ENCODE results near the gene SNAP25.

Gene SNAP25

GRCh38 chr20:10330071-10330470 lies 111.4 kb downstream of the SNAP25 start:
- Histone ChIP-seq H3K27ac (ENCODE audit: low read depth, low read length) (no peak overlapping the region), H3K9me3 (ENCODE audit: control insufficient read depth, insufficient read depth, low read length) (no peaks in the 10 kb centered on the region), H4K20me1 (ENCODE audit: control insufficient read depth, insufficient read depth, low read depth, low read length) (no peaks in the 10 kb centered on the region), H3F3A (ENCODE audit: control insufficient read depth, insufficient read depth) (no peaks in the 10 kb centered on the region), H3K79me2 (ENCODE audit: control insufficient read depth, low read length) (no peaks in the 10 kb centered on the region), H3K4me2 (ENCODE audit: low read length) (no peak overlapping the region), H3K9me2 (replicated peaks; ENCODE audit: control insufficient read depth, low read length) (no peaks in the 10 kb centered on the region), H3K4me1 (ENCODE audit: control insufficient read depth, low read length) (no peaks in the 10 kb centered on the region), H3K27me3 (ENCODE audit: control insufficient read depth, low read length) (no peaks in the 10 kb centered on the region), H3K36me3 (ENCODE audit: control insufficient read depth, low read length) (no peaks in the 10 kb centered on the region), H3K4me3 (ENCODE audit: low read length) (no peak overlapping the region)
- TF ChIP-seq CTCF (IDR thresholded peaks at IDR 0.05; ENCODE audit: low read depth, low read length, poor library complexity, severe bottlenecking) = no peak
- no peak for TF ChIP-seq EZH2phosphoT487 (IDR thresholded peaks at IDR 0.05; ENCODE audit: borderline replicate concordance, low read length)

GRCh38 chr20:10332656-10333415 lies 114.2 kb downstream of the SNAP25 start:
- TF ChIP-seq EZH2phosphoT487 (IDR thresholded peaks at IDR 0.05; ENCODE audit: borderline replicate concordance, low read length) = no peak
- TF ChIP-seq CTCF (IDR thresholded peaks at IDR 0.05; ENCODE audit: low read depth, low read length, poor library complexity, severe bottlenecking) = no peak
- Histone ChIP-seq H3K79me2 (ENCODE audit: control insufficient read depth, low read length) (no peaks in the 10 kb centered on the region), H3K9me2 (replicated peaks; ENCODE audit: control insufficient read depth, low read length) (no peaks in the 10 kb centered on the region)

GRCh38 chr20:10336959-10337729 lies 118.5 kb downstream of the SNAP25 start:
- Histone ChIP-seq H3F3A (ENCODE audit: control insufficient read depth, insufficient read depth) (no peaks in the 10 kb centered on the region), H3K4me2 (ENCODE audit: low read length) (no peak overlapping the region), H3K9me2 (replicated peaks; ENCODE audit: control insufficient read depth, low read length) (no peaks in the 10 kb centered on the region), H3K9me3 (ENCODE audit: control insufficient read depth, insufficient read depth, low read length) (no peaks in the 10 kb centered on the region), H3K36me3 (ENCODE audit: control insufficient read depth, low read length) (no peaks in the 10 kb centered on the region), H3K27ac (ENCODE audit: low read depth, low read length) (no peak overlapping the region), H3K4me1 (ENCODE audit: control insufficient read depth, low read length) (no peaks in the 10 kb centered on the region), H3K4me3 (ENCODE audit: low read length) (no peak overlapping the region), H4K20me1 (ENCODE audit: control insufficient read depth, insufficient read depth, low read depth, low read length) (no peaks in the 10 kb centered on the region), H3K79me2 (ENCODE audit: control insufficient read depth, low read length) (no peaks in the 10 kb centered on the region), H3K27me3 (ENCODE audit: control insufficient read depth, low read length) (no peaks in the 10 kb centered on the region)
- TF ChIP-seq CTCF (IDR thresholded peaks at IDR 0.05; ENCODE audit: low read depth, low read length, poor library complexity, severe bottlenecking) = no peak
- TF ChIP-seq EZH2phosphoT487 (IDR thresholded peaks at IDR 0.05; ENCODE audit: borderline replicate concordance, low read length) = no peak

More at GRCh38 chr20:10332656-10333415, 114.2 kb downstream of the SNAP25 start:
- H3F3A ChIP-seq (ENCODE audit: control insufficient read depth, insufficient read depth) = no peaks in the 10 kb centered on the region
- no peaks in the 10 kb centered on the region for H3K27me3 ChIP-seq (ENCODE audit: control insufficient read depth, low read length)
- H3K4me1 ChIP-seq (ENCODE audit: control insufficient read depth, low read length) = no peaks in the 10 kb centered on the region
- H3K4me3 ChIP-seq (ENCODE audit: low read length) = no peak overlapping the region
- no peaks in the 10 kb centered on the region for H3K9me3 ChIP-seq (ENCODE audit: control insufficient read depth, insufficient read depth, low read length)
- no peak overlapping the region for H3K4me2 ChIP-seq (ENCODE audit: low read length)
- no peaks in the 10 kb centered on the region for H3K36me3 ChIP-seq (ENCODE audit: control insufficient read depth, low read length)
- H3K27ac ChIP-seq (ENCODE audit: low read depth, low read length) = no peak overlapping the region
- no peaks in the 10 kb centered on the region for H4K20me1 ChIP-seq (ENCODE audit: control insufficient read depth, insufficient read depth, low read depth, low read length)
